Ectodermal cell (in vitro differentiated cells): Measurements from ENCODE around the gene RHEBL1.

Experiments used
- H3K27ac ChIP-seq: 2 replicates; pipeline ENCODE4 v1.7.0; 2013; ENCODE audit warnings: mild to moderate bottlenecking, low read depth, low read length; ENCODE audit not compliant: insufficient read depth, poor library complexity, severe bottlenecking
- H3K27me3 ChIP-seq: 2 replicates; pipeline ENCODE4 v1.7.0; 2013; ENCODE audit warnings: mild to moderate bottlenecking, low read length; ENCODE audit not compliant: insufficient read depth, control insufficient read depth, poor library complexity, severe bottlenecking
- H3K36me3 ChIP-seq: one replicate; pipeline ENCODE4 v1.7.0; 2013; ENCODE audit warnings: low read length; ENCODE audit not compliant: control insufficient read depth, insufficient read depth
- H3K4me1 ChIP-seq: one replicate; pipeline ENCODE4 v1.7.0; 2013; ENCODE audit warnings: low read length; ENCODE audit not compliant: control insufficient read depth, insufficient read depth
- H3K4me3 ChIP-seq: 2 replicates; pipeline ENCODE4 v1.7.0; 2013; ENCODE audit warnings: low read depth, low read length, control low read depth; ENCODE audit not compliant: insufficient read depth
- H3K9me3 ChIP-seq: 2 replicates; pipeline ENCODE4 v1.7.0; 2013; ENCODE audit warnings: mild to moderate bottlenecking, low read length, moderate library complexity; ENCODE audit not compliant: control insufficient read depth
- WGBS, 2 experiments: methylation state at CpG; one replicate each; pipeline ENCODE4 v1.1.7; 2013; ENCODE audit warnings: missing lambda C conversion rate in 2 of 2; 5-methylcytosine and 5-hydroxymethylcytosine counted together

RHEBL1 gene

GRCh38 chr12:49020441-49020840 is 49.3 kb downstream of the RHEBL1 start:
- no peaks in the 10 kb centered on the region for H3K9me3 ChIP-seq
- WGBS, 2 experiments = 88 to 92% methylated on average over 2 of the region's 6 CpGs
- no peak overlapping the region for H3K27ac ChIP-seq
- H3K4me3 ChIP-seq = no peak overlapping the region
- no peaks in the 10 kb centered on the region for H3K27me3 ChIP-seq
- peaks cover 34% of the 10 kb centered on the region for H3K36me3 ChIP-seq
- H3K4me1 ChIP-seq = peaks cover 7% of the 10 kb centered on the region

- Histone ChIP-seq H3K27ac (peak overlapping the region; percentile 96), H3K27me3 (no peaks in the 10 kb centered on the region), H3K9me3 (no peaks in the 10 kb centered on the region), H3K4me1 (peaks cover 7% of the 10 kb centered on the region), H3K36me3 (peaks cover 26% of the 10 kb centered on the region), H3K4me3 (no peak overlapping the region)
- 75 to 80% methylated on average over 8 of the region's 10 CpGs for WGBS, 2 experiments
Measured at GRCh38 chr12:49019443-49020324, 50.1 kb downstream of the RHEBL1 start.

- peaks cover 21% of the 10 kb centered on the region for H3K36me3 ChIP-seq
- peaks cover 7% of the 10 kb centered on the region for H3K4me1 ChIP-seq
- no peaks in the 10 kb centered on the region for H3K27me3 ChIP-seq
- no peaks in the 10 kb centered on the region for H3K9me3 ChIP-seq
- 11 to 24% methylated on average over 3 to 8 of the region's 8 CpGs for WGBS, 2 experiments
- peak overlapping the region; percentile 96 for H3K27ac ChIP-seq
- H3K4me3 ChIP-seq = peak overlapping the region; percentile 79
Measured at GRCh38 chr12:49019120-49019430, 50.7 kb downstream of the RHEBL1 start.

GRCh38 chr12:49018261-49019119 is 51.3 kb downstream of the RHEBL1 start, which contains the start of gene PRKAG1:
TSS of gene PRKAG1 (minus strand) at chr12:49018776. CDS start at chr12:49018740, 36 bp downstream.
- peaks cover 7% of the 10 kb centered on the region for H3K4me1 ChIP-seq
- peak within 1 kb of the TSS; percentile 96 for H3K27ac ChIP-seq
- WGBS, 2 experiments = 1 to 2% methylated on average over 59 of the region's 59 CpGs
- no peaks in the 10 kb centered on the region for H3K9me3 ChIP-seq
- no peaks in the 10 kb centered on the region for H3K27me3 ChIP-seq
- H3K36me3 ChIP-seq = peaks cover 17% of the 10 kb centered on the region
- peak within 1 kb of the TSS; percentile 79 for H3K4me3 ChIP-seq

GRCh38 chr12:49017891-49018260 is 51.9 kb downstream of the RHEBL1 start:
- Histone ChIP-seq H3K27me3 (no peaks in the 10 kb centered on the region), H3K4me1 (peaks cover 7% of the 10 kb centered on the region), H3K36me3 (peaks cover 14% of the 10 kb centered on the region), H3K27ac (peak overlapping the region; percentile 96), H3K9me3 (no peaks in the 10 kb centered on the region), H3K4me3 (peak overlapping the region; percentile 79)
- WGBS, 2 experiments = 16 to 21% methylated on average over 8 of the region's 8 CpGs

- no peaks in the 10 kb centered on the region for H3K27me3 ChIP-seq
- peaks cover 7% of the 10 kb centered on the region for H3K4me1 ChIP-seq
- WGBS, 2 experiments = 90 to 95% methylated on average over 1 of the region's 1 CpG
- H3K4me3 ChIP-seq = no peak overlapping the region
- H3K27ac ChIP-seq = no peak overlapping the region
- peaks cover 6% of the 10 kb centered on the region for H3K36me3 ChIP-seq
- H3K9me3 ChIP-seq = no peaks in the 10 kb centered on the region
Measured at GRCh38 chr12:49015196-49015595, 54.6 kb downstream of the RHEBL1 start.
